ENCODE results near the gene POMT1. TPM values are rescaled to one million over a fixed set of nuclear protein-coding genes. Genes with fewer than 3 reads are reported as not detected.

The POMT1 gene
- total RNA-seq, 2 donors from 2014 or later = 18.2 to 22.8 TPM

DNA sequence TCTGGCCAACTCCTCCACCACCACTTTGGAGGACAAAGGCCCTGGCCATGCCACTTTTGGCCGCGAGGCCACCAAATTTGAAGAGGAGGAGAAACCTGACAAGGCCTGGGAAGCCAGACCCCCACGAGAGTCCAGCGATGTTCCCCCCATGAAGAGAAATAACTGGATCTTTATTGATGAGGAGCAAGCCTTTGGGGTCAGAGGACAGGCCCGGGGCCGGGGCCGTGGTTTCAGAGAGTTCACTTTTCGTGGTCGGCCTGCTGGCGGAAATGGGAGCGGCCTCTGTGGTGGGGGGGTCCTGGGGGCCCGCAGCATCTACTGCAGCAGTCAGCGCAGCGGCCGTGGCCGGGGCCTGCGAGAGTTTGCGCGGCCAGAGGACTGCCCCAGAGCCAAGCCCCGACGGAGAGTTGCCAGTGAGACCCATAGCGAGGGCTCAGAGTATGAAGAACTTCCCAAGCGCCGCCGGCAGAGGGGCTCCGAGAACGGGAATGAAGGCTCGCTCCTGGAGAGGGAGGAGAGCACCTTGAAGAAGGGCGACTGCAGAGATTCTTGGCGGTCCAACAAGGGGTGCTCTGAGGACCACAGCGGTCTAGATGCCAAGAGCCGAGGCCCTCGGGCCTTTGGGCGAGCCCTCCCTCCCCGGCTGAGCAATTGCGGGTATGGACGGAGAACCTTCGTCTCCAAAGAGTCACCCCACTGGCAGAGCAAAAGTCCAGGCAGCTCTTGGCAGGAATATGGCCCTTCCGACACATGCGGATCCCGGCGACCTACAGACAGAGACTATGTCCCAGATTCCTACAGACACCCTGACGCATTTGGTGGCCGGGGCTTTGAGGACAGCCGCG lies 27.4 kb upstream of the POMT1 start:
- intact Hi-C loops (cut with DNase I) = loop anchor here (10.0 kb wide), 3 partner anchors 81 to 131 kb away; partner anchors contain the start of gene PRRC2B (in 1 of the 2)
- peak; percentile 78 for DNase-seq (ENCODE audit: low spot score)

DNA sequence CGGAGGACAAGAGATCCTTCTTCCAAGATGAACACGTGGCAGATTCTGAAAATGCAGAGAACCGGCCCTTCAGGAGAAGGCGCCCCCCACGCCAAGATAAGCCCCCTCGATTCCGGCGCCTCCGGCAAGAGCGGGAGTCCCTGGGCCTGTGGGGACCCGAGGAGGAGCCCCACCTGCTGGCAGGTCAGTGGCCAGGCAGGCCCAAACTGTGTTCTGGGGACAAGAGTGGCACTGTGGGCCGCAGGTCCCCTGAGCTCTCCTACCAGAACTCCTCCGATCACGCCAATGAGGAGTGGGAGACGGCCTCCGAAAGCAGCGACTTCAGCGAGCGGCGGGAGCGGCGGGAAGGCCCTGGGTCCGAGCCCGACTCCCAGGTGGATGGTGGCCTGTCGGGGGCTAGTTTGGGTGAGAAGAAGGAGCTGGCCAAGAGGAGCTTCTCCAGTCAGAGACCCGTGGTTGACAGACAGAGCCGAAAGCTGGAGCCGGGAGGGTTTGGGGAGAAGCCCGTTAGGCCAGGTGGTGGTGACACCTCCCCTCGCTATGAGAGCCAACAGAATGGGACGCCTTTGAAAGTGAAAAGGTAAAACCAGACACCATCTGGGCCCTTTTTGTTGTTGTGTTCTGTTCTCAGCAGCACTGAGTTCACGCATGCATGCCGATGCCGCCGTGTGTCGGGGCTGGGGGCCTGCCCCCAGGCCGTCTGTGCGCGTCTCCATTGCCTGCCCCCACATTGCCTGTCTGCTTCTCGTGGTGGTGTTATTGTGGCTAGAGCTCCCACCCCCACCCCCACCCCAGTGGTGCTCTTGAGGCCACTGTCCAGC lies 26.6 kb upstream of the POMT1 start:
- intact Hi-C loops (cut with DNase I) = loop anchor here (10.0 kb wide), 3 partner anchors 81 to 131 kb away; partner anchors contain the start of gene PRRC2B (in 1 of the 2)
- no peak for DNase-seq (ENCODE audit: low spot score)

DNA sequence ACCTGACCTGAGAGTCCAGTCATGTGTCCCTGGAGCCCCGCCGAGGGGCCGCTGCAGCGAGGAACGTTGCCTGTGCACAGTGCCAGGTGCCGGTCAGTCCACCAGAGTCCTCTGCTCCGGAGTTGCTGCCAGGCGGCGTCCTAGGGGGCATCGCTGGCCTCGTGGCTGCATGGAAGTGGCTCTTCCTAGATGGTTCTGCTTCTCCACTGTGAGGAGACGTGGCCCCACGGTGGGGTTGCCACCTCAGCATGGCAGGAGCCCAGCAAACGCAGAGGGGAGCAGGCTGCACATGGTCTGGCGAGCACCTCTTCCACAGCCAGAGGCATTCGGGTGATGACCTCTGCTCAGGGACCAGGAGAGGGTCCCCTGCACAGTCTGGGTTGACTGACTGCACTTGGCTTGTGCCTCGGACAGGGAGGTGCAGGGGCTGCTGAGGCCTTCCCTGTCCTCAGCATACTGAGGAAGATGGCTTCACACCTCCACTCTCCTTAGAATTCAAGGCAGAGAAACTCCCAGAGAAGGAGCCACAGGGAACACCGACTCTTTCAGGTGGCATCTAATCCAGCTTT lies 25.9 kb upstream of the POMT1 start:
- intact Hi-C loops (cut with DNase I) = loop anchor here (10.0 kb wide), 3 partner anchors 82 to 132 kb away; partner anchors contain the start of gene PRRC2B (in 1 of the 2)
- peak; percentile 64 for DNase-seq (ENCODE audit: low spot score)

DNA sequence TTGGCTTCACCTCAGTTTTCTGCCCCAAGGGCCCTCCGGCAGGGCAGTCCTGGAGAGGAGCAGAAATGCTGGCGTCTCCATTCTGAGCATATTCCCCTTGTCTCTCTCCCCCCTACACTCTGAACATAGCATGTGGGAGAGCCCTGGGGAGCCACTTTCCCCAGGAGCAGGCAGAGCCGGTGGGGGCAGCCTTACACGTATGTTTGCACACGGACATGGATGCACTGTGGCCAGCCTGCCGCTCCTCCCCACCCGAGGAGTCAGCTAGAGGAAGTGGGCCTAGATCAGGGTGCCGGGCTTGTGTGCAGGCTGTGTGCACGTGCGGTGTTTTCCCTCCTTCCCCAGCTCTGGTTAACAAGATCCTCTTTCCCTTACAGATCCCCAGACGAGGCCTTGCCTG lies 25.4 kb upstream of the POMT1 start:
- peak; percentile 73 for DNase-seq (ENCODE audit: low spot score)
- intact Hi-C loops (cut with DNase I) = loop anchor here (10.0 kb wide), 3 partner anchors 83 to 133 kb away; partner anchors contain the start of gene PRRC2B (in 1 of the 2)

DNA sequence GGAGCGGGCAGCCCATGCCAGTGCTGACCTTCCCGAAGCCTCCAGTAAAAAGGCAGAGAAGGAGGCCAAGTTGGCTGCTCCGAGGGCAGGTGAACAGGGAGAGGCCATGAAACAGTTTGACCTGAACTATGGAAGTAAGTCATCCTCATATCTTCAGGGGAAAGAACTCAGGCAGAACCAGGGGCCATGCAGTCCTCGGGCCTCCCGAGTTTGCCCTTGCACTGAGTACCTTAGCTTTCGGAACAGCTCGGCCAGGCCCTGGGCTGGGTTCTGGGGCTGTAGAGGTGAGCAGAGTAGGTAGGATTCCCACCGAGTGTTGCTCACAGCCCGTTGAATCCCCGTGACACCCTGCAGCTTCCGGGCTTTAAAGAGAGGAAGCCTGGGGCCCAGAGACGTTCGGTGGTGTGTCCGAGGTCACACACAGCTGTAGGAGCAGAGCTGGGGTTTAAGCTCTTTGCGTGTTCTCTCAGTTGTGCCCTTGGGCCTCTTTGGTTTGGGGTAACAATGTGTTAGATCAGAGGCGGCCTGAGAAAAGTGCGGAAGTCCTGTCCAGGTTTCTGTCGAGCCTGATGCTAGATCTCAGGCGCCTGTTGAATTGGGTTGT lies 24.8 kb upstream of the POMT1 start:
- intact Hi-C loops (cut with DNase I) = loop anchor here (10.0 kb wide), 3 partner anchors 83 to 133 kb away; partner anchors contain the start of gene PRRC2B (in 1 of the 2)

DNA sequence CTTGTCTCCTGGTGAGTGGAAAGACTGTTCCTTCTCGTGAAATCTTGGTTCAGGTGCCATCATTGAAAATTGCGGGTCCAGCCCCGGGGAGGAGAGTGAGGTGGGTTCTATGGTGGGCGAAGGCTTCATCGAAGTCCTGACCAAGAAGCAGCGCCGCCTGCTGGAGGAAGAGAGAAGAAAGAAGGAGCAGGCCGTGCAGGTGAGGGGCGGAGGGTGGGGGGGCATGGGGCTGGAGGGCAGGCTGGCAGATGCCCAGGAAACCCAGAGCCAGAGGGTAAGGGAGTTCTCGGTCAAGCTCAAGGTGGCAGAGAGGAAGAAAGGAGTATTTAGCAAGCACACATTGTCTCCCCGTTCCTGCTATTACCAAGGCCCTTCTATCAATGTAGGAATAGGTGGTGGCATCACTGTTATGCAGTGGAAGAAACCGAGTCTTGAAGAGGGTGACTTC lies 24.3 kb upstream of the POMT1 start:
- intact Hi-C loops (cut with DNase I) = loop anchor here (10.0 kb wide), 3 partner anchors 84 to 134 kb away; partner anchors contain the start of gene PRRC2B (in 1 of the 2)
- DNase-seq (ENCODE audit: low spot score) = no peak

More for the DNA sequence above, 24.8 kb upstream of the POMT1 start:
- no peak for DNase-seq (ENCODE audit: low spot score)

DNA sequence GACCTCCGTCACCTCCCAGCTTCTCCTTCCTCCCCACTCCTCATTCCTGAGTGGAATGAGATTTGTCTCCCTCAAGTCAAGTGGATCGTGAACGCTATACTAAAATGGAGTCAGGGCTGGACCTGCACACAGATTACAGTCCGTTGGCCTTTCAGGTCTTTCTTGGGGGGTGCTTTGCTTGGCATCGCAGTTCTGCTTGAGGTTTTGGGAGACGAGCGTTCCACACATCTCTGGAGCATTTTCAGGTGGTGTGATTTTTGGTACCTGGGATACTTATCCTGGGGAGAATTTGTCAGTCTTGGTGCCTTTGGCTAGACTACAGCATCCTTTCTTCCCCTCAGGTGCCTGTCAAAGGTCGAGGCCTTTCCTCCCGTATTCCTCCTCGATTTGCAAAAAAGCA lies 23.8 kb upstream of the POMT1 start:
- no peak for DNase-seq (ENCODE audit: low spot score)
- intact Hi-C loops (cut with DNase I) = loop anchor here (10.0 kb wide), 3 partner anchors 84 to 134 kb away; partner anchors contain the start of gene PRRC2B (in 1 of the 2)

DNA sequence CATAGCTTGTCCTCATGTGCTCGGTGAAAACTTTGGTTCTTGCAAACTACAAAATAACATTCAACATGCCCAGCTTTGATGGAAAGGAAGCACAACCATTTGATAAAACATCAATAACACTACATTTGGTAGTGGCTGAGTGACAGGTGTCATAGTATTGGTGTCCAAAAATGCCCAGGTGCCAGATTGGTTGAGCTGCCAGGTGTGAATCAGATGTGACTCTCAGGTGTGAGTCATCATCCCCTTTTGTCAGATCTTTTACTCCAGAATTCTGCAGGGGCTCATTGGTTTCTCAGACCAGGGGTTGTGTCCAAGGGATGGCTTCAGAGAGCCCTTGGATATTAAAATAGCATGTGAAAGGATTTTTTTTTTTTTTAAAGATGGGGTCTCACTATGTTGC lies 22.5 kb upstream of the POMT1 start:
- no peak for DNase-seq (ENCODE audit: low spot score)
- intact Hi-C loops (cut with DNase I) = no loop called here

DNA sequence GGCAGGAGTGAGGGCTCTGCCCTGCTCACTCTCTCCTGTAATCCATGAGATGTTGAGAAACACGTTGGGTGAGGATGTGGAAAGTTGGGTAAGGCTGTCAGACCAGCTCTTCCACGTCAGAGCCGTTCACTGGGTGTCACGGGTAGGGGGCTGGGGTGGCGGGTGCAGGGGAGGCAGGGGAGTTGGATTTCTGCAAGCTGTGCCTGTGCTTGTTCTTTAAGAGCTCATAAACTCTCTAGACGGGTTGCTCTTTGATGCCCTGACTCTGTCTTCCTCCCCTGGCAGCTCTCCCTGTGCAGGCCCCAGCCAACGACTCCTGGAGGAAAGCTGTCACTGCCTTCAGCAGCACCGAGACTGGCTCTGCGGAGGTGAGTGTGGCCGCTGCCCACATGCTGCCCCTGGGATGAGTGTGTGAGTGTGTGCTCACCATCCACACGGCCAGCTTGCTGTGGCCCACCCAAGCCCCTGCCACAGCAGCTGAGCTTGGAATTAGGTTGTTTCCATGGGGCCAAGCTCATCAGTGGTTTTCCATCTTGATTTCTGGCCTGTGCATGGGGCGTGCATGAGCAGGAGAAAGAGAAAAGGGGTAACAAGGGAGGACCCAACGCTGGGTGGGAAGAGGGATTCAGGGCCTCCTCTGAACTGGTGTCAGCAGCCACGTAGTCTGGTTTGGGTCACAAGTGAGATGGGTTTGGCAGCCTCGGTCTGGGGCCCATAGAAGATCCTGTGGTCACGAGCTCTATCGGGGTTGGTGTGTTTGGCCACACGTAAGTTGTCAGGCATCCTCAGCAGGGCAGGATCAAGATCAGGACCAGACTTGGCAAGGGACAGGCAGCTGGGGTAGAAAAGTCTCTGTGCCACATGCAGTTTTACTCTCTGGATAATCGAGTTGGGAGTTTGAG lies 21.0 kb upstream of the POMT1 start:
- intact Hi-C loops (cut with DNase I) = no loop called here
- peak; percentile 47 for DNase-seq (ENCODE audit: low spot score)

DNA sequence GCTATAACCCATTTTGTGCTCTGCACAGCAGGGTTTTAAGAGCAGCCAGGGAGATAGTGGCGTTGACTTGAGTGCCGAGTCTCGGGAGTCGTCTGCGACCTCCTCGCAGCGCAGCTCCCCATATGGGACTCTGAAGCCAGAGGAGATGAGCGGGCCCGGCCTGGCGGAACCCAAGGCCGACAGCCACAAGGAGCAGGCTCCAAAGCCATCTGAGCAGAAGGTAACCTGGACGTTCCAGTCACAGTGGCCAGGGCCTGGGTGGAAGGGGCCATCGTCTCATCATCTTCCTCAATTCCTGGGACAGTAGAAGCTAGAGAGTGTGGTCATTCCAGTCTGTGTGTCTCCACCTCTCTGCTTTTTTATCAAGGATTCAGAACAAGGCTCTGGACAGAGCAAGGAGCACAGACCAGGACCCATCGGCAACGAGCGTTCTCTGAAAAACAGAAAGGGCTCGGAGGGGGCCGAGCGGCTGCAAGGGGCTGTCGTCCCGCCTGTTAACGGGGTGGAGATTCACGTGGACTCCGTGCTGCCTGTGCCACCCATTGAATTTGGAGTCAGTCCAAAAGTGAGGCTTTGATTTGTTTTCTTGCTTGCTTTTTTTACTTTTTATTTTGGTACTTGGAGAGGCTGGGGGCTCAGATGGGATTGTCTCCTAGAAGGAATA lies 20.2 kb upstream of the POMT1 start:
- intact Hi-C loops (cut with DNase I) = no loop called here
- no peak for DNase-seq (ENCODE audit: low spot score)

DNA sequence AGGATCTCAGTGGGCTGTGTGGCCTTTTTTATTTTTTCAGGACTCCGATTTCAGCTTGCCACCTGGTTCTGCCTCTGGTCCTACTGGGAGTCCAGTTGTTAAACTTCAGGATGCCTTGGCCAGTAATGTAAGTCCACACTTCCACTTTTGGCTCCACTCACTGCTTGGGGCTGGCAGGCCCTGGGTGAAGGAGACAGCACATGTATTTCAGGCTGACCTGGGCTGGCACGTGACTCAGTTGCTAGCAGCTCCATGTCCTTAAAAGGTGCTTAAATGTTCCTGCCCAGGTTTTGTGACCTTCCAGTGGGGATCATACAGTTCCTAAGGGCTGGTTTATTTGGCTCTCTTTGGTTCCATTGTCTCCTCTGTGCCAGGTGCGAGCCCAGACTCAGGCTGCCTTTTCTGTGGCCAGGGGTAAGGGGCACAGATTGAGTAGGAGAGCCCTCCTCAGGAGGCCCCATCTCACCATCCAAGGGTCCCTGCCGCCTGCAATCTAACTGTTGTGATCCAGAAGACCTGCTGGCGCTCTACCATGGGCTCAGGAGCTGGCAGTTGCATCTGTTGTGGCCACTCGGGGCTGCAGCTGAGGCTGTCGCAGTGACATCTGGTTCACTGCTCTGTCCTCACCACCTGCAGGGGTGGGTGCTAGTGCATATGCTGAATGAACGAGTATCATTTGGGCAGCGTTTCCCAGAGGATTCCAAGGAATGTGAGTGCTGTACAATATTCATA lies 19.2 kb upstream of the POMT1 start:
- no peak for DNase-seq (ENCODE audit: low spot score)
- intact Hi-C loops (cut with DNase I) = no loop called here

DNA sequence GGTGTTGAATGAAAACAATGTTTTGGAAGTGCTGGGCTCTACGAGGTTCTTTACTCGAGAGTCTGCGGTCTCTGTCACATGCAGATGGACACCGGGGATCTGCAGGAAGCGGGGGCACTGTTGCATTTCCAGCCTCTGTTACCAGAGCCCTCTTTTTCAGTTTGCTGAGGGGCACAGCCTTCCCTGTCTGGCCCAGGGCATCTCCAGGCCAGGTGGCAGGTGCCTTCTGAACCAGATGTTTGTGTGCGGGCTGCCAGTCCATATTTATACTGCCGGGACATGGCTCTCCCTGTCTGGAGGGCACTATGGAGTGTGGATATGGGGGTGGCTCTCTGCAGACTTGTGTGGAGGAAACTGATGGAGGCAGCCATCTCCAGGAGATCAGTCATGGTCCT lies 18.7 kb upstream of the POMT1 start:
- intact Hi-C loops (cut with DNase I) = no loop called here
- no peak for DNase-seq (ENCODE audit: low spot score)

DNA sequence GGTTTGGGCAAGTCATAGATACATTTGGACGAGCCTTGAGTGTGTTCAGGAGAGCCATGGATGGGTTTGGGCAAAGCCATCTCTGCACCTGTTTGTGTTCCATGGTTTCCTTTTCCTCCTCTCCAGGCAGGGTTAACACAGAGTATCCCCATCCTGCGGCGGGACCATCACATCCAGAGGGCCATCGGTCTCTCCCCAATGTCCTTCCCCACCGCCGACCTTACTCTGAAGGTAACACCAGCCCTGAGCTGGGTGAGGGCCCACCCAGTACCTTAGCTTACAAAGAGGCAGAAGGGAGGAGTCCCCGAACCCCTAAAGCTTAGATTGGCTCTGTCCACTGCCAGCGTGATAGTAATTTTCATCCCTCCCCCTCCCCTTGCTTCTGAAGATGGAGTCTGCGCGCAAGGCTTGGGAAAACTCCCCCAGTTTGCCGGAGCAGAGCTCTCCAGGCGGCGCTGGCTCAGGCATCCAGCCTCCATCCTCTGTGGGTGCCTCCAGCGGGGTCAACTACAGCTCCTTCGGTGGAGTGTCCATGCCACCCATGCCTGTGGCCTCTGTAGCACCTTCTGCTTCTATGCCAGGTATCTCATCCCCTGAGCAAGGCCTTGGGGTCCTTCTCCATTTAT lies 18.0 kb upstream of the POMT1 start:
- intact Hi-C loops (cut with DNase I) = no loop called here
- DNase-seq (ENCODE audit: low spot score) = no peak

DNA sequence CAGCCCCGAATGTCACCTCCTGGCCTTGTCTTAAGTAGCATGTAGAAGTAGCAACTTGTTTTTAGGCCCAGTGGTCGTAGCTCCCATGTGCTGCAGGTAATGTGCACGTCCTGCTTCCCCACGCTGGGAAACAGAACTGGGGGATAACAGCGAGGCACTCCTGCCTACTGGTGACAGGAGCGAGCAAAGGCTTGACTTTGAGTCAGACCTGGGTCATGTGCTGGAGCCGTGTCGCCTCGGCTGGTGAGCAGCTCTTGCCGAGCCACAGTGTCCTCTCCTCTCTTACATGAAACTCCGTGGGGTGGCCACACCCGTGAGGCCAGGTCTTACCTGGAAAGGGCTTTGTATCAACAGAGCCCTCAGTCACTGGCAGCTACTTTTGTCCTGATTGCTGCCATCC lies 17.5 kb upstream of the POMT1 start:
- intact Hi-C loops (cut with DNase I) = no loop called here
- DNase-seq (ENCODE audit: low spot score) = no peak

DNA sequence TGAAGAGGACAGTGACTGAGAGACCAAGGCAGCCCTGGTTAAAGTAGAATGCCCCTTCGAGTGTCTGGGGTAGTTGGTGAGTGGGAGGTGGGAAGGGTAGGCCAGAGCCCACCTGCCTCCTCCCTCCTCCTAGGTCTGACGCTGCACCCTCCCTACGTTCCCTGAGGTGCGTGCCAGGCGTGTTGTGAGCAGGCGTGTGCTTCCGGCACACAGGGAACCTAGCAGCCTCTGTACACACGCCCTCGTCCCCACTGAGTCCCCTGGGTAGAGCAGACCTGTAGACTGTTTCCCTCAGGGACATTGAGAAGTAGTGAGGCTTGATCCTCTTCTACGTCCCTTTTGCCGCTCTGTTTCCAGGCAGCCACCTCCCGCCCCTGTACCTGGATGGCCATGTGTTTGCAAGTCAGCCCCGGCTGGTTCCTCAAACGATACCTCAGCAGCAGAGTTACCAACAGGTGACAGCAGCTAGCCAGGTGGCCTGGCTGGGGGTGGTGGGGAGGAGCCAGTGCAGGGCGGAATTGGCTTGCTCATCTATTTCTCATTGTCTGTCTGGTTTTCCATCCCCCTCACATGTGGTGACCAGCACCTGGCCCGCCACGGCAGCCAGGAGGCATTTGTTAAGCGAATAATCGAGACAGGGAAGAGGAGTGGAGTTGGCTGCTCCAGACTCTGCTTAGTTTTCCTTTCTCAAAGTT lies 16.8 kb upstream of the POMT1 start:
- intact Hi-C loops (cut with DNase I) = no loop called here
- DNase-seq (ENCODE audit: low spot score) = no peak

DNA sequence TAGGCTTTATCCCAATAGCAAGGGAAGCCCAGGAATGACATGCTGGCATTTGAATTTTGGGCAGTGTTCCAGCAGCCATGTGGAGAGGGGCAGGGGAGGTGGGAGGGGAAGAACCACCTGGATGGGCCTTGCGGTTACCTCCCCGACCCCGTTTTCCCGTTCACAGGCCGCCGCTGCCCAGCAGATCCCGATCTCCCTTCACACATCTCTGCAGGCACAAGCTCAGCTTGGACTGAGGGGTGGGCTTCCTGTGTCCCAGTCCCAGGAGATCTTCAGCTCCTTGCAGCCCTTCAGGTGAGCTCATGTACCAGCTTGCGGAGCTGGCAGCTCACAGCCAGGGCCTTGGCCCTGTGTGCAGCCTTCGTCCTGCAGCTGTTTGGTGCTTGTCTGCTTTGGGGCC lies 15.7 kb upstream of the POMT1 start:
- no peak for DNase-seq (ENCODE audit: low spot score)
- intact Hi-C loops (cut with DNase I) = no loop called here

Measured in posterior vena cava (tissue), 2 donors.